ENCODE data around the gene MARCHF11. TPM values are rescaled to one million over a fixed set of nuclear protein-coding genes. Genes with fewer than 3 reads are reported as not detected.

MARCHF11 gene
- total and polyA plus RNA-seq, 2 of the 4 experiments (the other 2 are of a cell fraction): not detected

- Histone ChIP-seq H2BK15ac (ENCODE audit: low read depth, low read length) (no peak overlapping the region), H3K79me1 (ENCODE audit: low read depth in 1 of 2, low read length in 2 of 2) (no peaks in the 10 kb centered on the region), H3K4me2 (ENCODE audit: low read depth, low read length) (no peak overlapping the region), H2AFZ (replicated peaks; ENCODE audit: low read length, poor library complexity) (no peak overlapping the region), H3K14ac (replicated peaks; ENCODE audit: low read depth, low read length) (no peak overlapping the region), H4K8ac (ENCODE audit: low read depth in 2 of 2, low read length in 2 of 2) (no peak overlapping the region), H2BK120ac (ENCODE audit: low read depth, low read length) (no peak overlapping the region), H2AK9ac (replicated peaks; ENCODE audit: low read depth, low read length, poor library complexity) (no peak overlapping the region), H3K4ac (ENCODE audit: low read depth, low read length) (no peak overlapping the region), H3K9me3 (ENCODE audit: control insufficient read depth, insufficient read depth, low read length) (no peaks in the 10 kb centered on the region), H4K20me1 (ENCODE audit: insufficient read depth, low read length) (no peaks in the 10 kb centered on the region), H2BK20ac (ENCODE audit: low read depth, low read length) (no peak overlapping the region), H3K9me1 (ENCODE audit: insufficient read depth, low read length) (no peaks in the 10 kb centered on the region), H3K56ac (ENCODE audit: extremely low read depth, insufficient read depth, low read length) (no peak overlapping the region), H3K9ac (ENCODE audit: low read depth, low read length) (no peak overlapping the region), H2BK5ac (ENCODE audit: low read depth, low read length, poor library complexity, severe bottlenecking) (no peak overlapping the region), H4K91ac (ENCODE audit: insufficient read depth, low read depth, low read length) (no peak overlapping the region), H3K27me3 (ENCODE audit: control insufficient read depth, insufficient read depth, low read length) (no peaks in the 10 kb centered on the region), H3K27ac (ENCODE audit: insufficient read depth, low read length) (no peak overlapping the region), H2AK5ac (ENCODE audit: low read depth, low read length) (no peak overlapping the region), H3K18ac (ENCODE audit: low read depth, low read length) (no peak overlapping the region), H3K36me3 (ENCODE audit: control insufficient read depth, insufficient read depth, low read length) (no peaks in the 10 kb centered on the region), H3K23ac (ENCODE audit: low read depth, low read length) (no peak overlapping the region), H3K4me1 (ENCODE audit: control insufficient read depth, insufficient read depth, low read length) (no peaks in the 10 kb centered on the region), H4K5ac (ENCODE audit: low read depth, low read length) (no peak overlapping the region), H3K4me3 (ENCODE audit: insufficient read depth, low read depth, low read length) (no peak overlapping the region)
- in situ Hi-C loops (cut with MboI; ENCODE audit: low sequenced_read_pairs) (no loop called here), dilution Hi-C loops (cut with HindIII; ENCODE audit: low sequenced_read_pairs, unreplicated experiment) (no loop called here), intact Hi-C loops (cut with micrococcal nuclease) (no loop called here)
- no peak for DNase-seq
- CTCF ChIA-PET: no interaction called here
- no CpG with 5 or more reads among the region's 8 CpGs for WGBS, 2 experiments (ENCODE audit: extremely low coverage in 2 of 2, insufficient read length in 1 of 2)
- no peak for ATAC-seq (ENCODE audit: low read depth)
- POLR2A ChIA-PET (ENCODE audit: unreplicated experiment): interaction anchor here (0.6 kb wide), 1 partner anchor 18 kb away, joined by 3 read pairs; no protein-coding TSS in a partner anchor
- no TSS peak for BruUV-seq (replicated peaks)
- TF ChIP-seq USF2 (IDR thresholded peaks at IDR 0.05; ENCODE audit: low read depth, low read length) (no peak), CHD1 (IDR thresholded peaks at IDR 0.05; ENCODE audit: low read depth, low read length) (no peak), FOS (IDR thresholded peaks at IDR 0.05; ENCODE audit: low read depth, low read length) (no peak), RFX5 (IDR thresholded peaks at IDR 0.05; ENCODE audit: low read depth, low read length) (no peak)
These were observed 64.5 kb downstream of the MARCHF11 start for GRCh38 chr5:16115140-16115539.
